ENCODE results near the gene LASP1NB.

Gene LASP1NB

GRCh38 chr17:38903404-38903803, 22.0 kb upstream of the LASP1NB start:
- TF ChIP-seq TSHZ2 (CRISPR knock-in tag; IDR thresholded peaks at IDR 0.05): no peak
- no peak for TF ChIP-seq PPARA (CRISPR knock-in tag; IDR thresholded peaks at IDR 0.05; ENCODE audit: borderline replicate concordance)
- no peak for TF ChIP-seq GLIS3 (CRISPR knock-in tag; IDR thresholded peaks at IDR 0.05)
- TF ChIP-seq RARB (CRISPR knock-in tag; IDR thresholded peaks at IDR 0.05): no peak
- no peak for TF ChIP-seq CREB5 (CRISPR knock-in tag; IDR thresholded peaks at IDR 0.05; ENCODE audit: low read depth)
- TF ChIP-seq TOX (CRISPR knock-in tag; IDR thresholded peaks at IDR 0.05; ENCODE audit: borderline replicate concordance): no peak
- no peak for TF ChIP-seq POU6F1 (CRISPR knock-in tag; IDR thresholded peaks at IDR 0.05; ENCODE audit: borderline replicate concordance, low read depth)
- no peak for TF ChIP-seq ZNF8 (CRISPR knock-in tag; IDR thresholded peaks at IDR 0.05)
- TF ChIP-seq ESRRG (CRISPR knock-in tag; IDR thresholded peaks at IDR 0.05): no peak
- TF ChIP-seq ZNF70 (CRISPR knock-in tag; IDR thresholded peaks at IDR 0.05): no peak
- TF ChIP-seq PATZ1 (CRISPR knock-in tag; IDR thresholded peaks at IDR 0.05; ENCODE audit: borderline replicate concordance): no peak
- no peak for TF ChIP-seq BACH2 (CRISPR knock-in tag; IDR thresholded peaks at IDR 0.05; ENCODE audit: borderline replicate concordance)
- no peak for TF ChIP-seq CSRNP3 (CRISPR knock-in tag; IDR thresholded peaks at IDR 0.05)
- ATAC-seq: no peak

GRCh38 chr17:38904892-38905291, 20.5 kb upstream of the LASP1NB start:
- TF ChIP-seq PPARA (CRISPR knock-in tag; IDR thresholded peaks at IDR 0.05; ENCODE audit: borderline replicate concordance) (no peak), POU6F1 (CRISPR knock-in tag; IDR thresholded peaks at IDR 0.05; ENCODE audit: borderline replicate concordance, low read depth) (no peak), ZFP30 (CRISPR knock-in tag; IDR thresholded peaks at IDR 0.05) (no peak), CREB5 (CRISPR knock-in tag; IDR thresholded peaks at IDR 0.05; ENCODE audit: low read depth) (no peak), SNAI2 (CRISPR knock-in tag; IDR thresholded peaks at IDR 0.05) (no peak), GLIS3 (CRISPR knock-in tag; IDR thresholded peaks at IDR 0.05) (no peak), ARNTL (CRISPR knock-in tag; IDR thresholded peaks at IDR 0.05; ENCODE audit: borderline replicate concordance, low read depth) (no peak), ESRRG (CRISPR knock-in tag; IDR thresholded peaks at IDR 0.05) (no peak), TCF4 (CRISPR knock-in tag; IDR thresholded peaks at IDR 0.05; ENCODE audit: borderline replicate concordance) (no peak), ZC3H10 (CRISPR knock-in tag; IDR thresholded peaks at IDR 0.05) (no peak), CSDC2 (CRISPR knock-in tag; IDR thresholded peaks at IDR 0.05) (no peak)
- ATAC-seq: no peak
